Esophagus muscularis mucosa (tissue), 4 donors: ENCODE results near the gene KLHL25. TPM values are rescaled to one million over a fixed set of nuclear protein-coding genes. Genes with fewer than 3 reads are reported as not detected.

Experiments
- DNase-seq: peaks from one replicate; pipeline ENCODE4 v3.0.0-alpha.2; 2017; ENCODE audit errors: extremely low spot score
- H3K27ac ChIP-seq, 4 donors: fragments of 200-600 bp; sonication (generic); replicated peaks in 1 of 4; 1 replicate in 3 of 4; 2 replicates in 1 of 4; pipeline ENCODE4 v1.5.1; 2016 to 2019; ENCODE audit warnings: mild to moderate bottlenecking in 1 of 4
- H3K27me3 ChIP-seq, 4 donors: fragments of 200-600 bp; sonication (generic); one replicate each; pipeline versions ENCODE4 v1.5.1 to v1.6.0; 2016 to 2019
- H3K36me3 ChIP-seq, 4 donors: fragments of 200-600 bp; sonication (generic); one replicate each; pipeline ENCODE4 v1.5.1; 2016 to 2019
- H3K4me1 ChIP-seq, 4 donors: fragments of 200-600 bp; sonication (generic); one replicate each; pipeline ENCODE4 v1.5.1; 2016 to 2019
- H3K4me3 ChIP-seq, 4 donors: fragments of 200-600 bp; sonication (generic); 1 replicate in 2 of 4; 2 replicates in 2 of 4; pipeline ENCODE4 v1.5.1; 2016 to 2019; ENCODE audit warnings: mild to moderate bottlenecking in 4 of 4, moderate library complexity in 1 of 4
- H3K9me3 ChIP-seq, 4 donors: fragments of 200-600 bp; sonication (generic); 1 replicate in 3 of 4; 2 replicates in 1 of 4; pipeline ENCODE4 v1.5.1; 2016 to 2019
- EP300 ChIP-seq: sonication (generic); formaldehyde crosslinking; IDR thresholded peaks from one replicate; pipeline ENCODE4 v1.6.1; 2017; ENCODE audit warnings: antibody characterized with exemption
- POLR2A ChIP-seq: fragments of 450-650 bp; IDR thresholded peaks from one replicate; pipeline ENCODE4 v1.6.1; 2017; ENCODE audit warnings: antibody characterized with exemption, moderate library complexity, mild to moderate bottlenecking, low read depth
- POLR2AphosphoS5 ChIP-seq, 2 donors: sonication (generic); formaldehyde crosslinking; IDR thresholded peaks; one replicate each; pipeline ENCODE4 v1.6.1; 2017; ENCODE audit warnings: antibody characterized with exemption in 2 of 2
- WGBS: methylation state at CpG from one replicate; pipeline ENCODE4 v1.1.5; 2018; 5-methylcytosine and 5-hydroxymethylcytosine counted together
- intact Hi-C: fragments of 100-400 bp; cut with DNase I; formaldehyde crosslinking; loops from one replicate; pipeline ENCODE4 v1.15.1; 2023
- total RNA-seq, 4 donors: library from RNA; depleted of rRNA; stranded (reverse); fragments of >200 nt; gene quantifications; one replicate each; pipeline versions ENCODE4 v1.1.0 to v1.2.1, GENCODE V29; 2016
- TF ChIP-seq, protein P1 (sequence below), 3 experiments: fragments of 200-600 bp in 2 of 3; fragments of 450-650 bp in 1 of 3; sonication (generic) in 2 of 3; IDR thresholded peaks; one replicate each; pipeline ENCODE4 v1.5.1; 2017 to 2019; ENCODE audit warnings: antibody characterized with exemption in 3 of 3, mild to moderate bottlenecking in 2 of 3, moderate library complexity in 1 of 3

KLHL25 gene
- total RNA-seq, 4 donors from 2014 or later = 10.8 to 24.4 (median 12.0) TPM

DNA sequence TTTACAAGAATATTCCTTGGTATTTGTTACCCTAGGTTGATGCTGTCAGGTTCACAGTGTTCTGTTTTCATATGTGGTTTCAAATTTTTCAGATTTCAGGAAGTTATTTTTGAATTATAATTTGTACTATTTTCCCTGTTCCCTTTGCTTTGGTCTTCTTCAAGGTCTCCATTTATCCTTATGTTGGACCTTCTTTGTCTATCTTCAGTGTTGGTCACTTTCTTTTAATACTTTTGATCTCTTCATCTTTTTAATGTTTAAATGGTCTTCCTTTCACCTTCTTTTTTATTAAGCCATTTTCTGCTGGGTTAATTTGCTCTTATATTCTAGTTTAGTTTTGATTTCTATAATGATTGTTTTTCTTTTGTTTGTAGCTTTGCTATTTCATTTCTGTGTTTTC lies 61.3 kb downstream of the KLHL25 start:
- TF ChIP-seq EP300 = no peak
- TF ChIP-seq, protein P1, sequence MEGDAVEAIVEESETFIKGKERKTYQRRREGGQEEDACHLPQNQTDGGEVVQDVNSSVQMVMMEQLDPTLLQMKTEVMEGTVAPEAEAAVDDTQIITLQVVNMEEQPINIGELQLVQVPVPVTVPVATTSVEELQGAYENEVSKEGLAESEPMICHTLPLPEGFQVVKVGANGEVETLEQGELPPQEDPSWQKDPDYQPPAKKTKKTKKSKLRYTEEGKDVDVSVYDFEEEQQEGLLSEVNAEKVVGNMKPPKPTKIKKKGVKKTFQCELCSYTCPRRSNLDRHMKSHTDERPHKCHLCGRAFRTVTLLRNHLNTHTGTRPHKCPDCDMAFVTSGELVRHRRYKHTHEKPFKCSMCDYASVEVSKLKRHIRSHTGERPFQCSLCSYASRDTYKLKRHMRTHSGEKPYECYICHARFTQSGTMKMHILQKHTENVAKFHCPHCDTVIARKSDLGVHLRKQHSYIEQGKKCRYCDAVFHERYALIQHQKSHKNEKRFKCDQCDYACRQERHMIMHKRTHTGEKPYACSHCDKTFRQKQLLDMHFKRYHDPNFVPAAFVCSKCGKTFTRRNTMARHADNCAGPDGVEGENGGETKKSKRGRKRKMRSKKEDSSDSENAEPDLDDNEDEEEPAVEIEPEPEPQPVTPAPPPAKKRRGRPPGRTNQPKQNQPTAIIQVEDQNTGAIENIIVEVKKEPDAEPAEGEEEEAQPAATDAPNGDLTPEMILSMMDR (IDR thresholded peaks at IDR 0.05) = no peak
- no peak for TF ChIP-seq POLR2A
- no peak for TF ChIP-seq POLR2AphosphoS5 (IDR thresholded peaks at IDR 0.05)
- Histone ChIP-seq H3K27ac (no peak overlapping the region), H3K9me3 (peaks cover 0 to 13% (median 8%) of the 10 kb centered on the region in 4 donors), H3K4me3 (no peak overlapping the region), H3K4me1 (peaks cover 5 to 33% (median 21%) of the 10 kb centered on the region in 4 donors), H3K27me3 (no peaks in the 10 kb centered on the region), H3K36me3 (peaks cover 57 to 100% (median 91%) of the 10 kb centered on the region in 4 donors)
- intact Hi-C loops = no loop called here
- no peak for DNase-seq

DNA sequence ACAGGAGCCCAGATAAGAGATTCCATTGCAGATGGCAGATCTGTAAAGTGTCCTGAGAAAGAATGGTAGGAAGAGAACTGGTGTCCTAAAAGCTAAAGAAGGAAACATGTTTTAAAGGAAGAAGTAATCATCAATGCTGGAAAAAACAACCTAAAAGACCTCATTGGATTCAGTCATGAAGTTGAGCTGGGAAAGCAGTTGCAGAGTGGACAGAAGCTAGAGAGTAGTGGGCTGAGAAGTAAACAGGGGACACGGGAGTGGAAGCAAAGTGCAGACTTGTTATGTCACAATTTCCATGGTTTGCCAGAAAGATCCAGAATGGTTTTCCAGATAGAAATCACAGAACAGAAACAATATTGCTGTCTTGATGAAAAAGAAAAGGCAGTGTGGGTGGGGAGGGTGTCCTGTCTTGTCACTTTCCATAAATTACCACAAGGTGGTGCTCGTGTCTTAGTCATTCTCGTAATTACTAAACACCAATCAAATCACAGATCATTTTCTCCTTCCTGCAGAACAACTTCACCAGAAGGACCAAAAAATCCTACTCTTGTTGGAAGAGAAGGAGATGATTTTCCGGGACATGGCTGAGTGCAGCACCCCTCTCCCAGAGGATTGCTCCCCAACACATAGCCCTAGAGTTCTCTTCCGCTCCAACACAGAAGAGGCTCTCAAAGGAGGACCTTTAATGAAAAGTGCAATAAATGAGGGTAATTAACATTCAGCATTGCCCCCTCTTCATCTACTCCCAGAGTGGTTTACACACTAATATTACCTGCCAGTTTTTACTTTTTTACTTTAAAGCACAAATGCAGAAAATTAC lies 64.5 kb downstream of the KLHL25 start:
- H3K4me1 ChIP-seq = peaks cover 24 to 55% (median 53%) of the 10 kb centered on the region in 4 donors
- DNase-seq = no peak
- H3K9me3 ChIP-seq = peaks cover 0 to 13% (median 8%) of the 10 kb centered on the region in 4 donors
- H3K27me3 ChIP-seq = no peaks in the 10 kb centered on the region
- H3K36me3 ChIP-seq = peaks cover 36 to 100% (median 72%) of the 10 kb centered on the region in 4 donors
- peak overlapping the region; percentile 82 to 88 (median 86) for H3K27ac ChIP-seq
- TF ChIP-seq POLR2A (no peak), POLR2AphosphoS5 (IDR thresholded peaks at IDR 0.05) (peak in 1 of 2 donors; percentile 37), EP300 (no peak)
- TF ChIP-seq, protein P1 (IDR thresholded peaks at IDR 0.05) = peak; percentile 77 to 83 (median 81)
- WGBS = 31% methylated on average over 5 of the region's 5 CpGs
- no peak overlapping the region for H3K4me3 ChIP-seq
- intact Hi-C loops = loop anchor here (2.0 kb wide), 1 partner anchor 101 kb away; no protein-coding TSS in a partner anchor

DNA sequence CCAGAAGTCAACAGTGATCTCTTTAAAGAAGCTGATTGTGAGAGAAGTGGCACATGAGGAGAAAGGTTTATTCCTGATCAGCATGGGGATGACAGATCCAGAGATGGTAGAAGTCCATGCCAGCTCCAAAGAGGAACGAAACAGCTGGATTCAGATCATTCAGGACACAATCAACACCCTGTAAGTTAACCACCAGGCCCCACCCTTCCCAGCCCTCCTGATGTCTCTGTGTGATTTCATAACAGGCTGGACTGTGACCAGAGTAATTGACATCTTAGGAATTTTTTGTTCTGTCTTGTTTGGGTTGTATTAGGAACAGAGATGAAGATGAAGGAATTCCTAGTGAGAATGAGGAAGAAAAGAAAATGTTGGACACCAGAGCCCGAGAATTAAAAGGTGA lies 67.7 kb downstream of the KLHL25 start:
- intact Hi-C loops = loop anchor here (10.0 kb wide), 2 partner anchors 242 to 392 kb away; no protein-coding TSS in a partner anchor
- Histone ChIP-seq H3K27ac (peak overlapping the region; percentile 82 to 88 (median 86)), H3K4me3 (peak overlapping the region in 2 of 4 donors; percentile 2 to 17), H3K36me3 (peaks cover 22 to 96% (median 65%) of the 10 kb centered on the region in 4 donors), H3K9me3 (no peaks in the 10 kb centered on the region), H3K4me1 (peaks cover 26 to 81% (median 74%) of the 10 kb centered on the region in 4 donors), H3K27me3 (no peaks in the 10 kb centered on the region)
- no peak for DNase-seq
- TF ChIP-seq POLR2A = no peak
- no peak for TF ChIP-seq EP300
- TF ChIP-seq, protein P1 (IDR thresholded peaks at IDR 0.05) = no peak
- no peak for TF ChIP-seq POLR2AphosphoS5 (IDR thresholded peaks at IDR 0.05)
- 49% methylated on average over 2 of the region's 2 CpGs for WGBS

DNA sequence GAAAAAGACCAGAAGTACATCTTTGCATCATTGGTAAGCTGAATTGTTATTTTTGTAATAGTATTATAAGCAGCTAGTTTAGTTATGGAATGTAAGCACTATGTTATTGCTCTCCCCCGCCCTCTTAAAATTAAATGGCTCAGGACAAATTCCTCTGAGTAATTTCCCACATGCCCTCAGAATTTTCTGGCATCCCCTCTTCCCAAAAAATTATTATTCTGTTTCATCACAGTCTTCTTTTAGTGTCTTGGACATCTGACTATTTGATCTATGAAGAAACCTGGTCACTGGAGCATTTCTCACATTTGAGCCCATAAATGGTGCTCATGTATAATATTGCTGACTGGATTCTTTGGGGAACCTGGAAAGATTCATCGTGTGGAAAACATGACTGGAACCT lies 68.3 kb downstream of the KLHL25 start:
- Histone ChIP-seq H3K27ac (peak overlapping the region; percentile 82 to 88 (median 86)), H3K9me3 (no peaks in the 10 kb centered on the region), H3K36me3 (peaks cover 16 to 96% (median 65%) of the 10 kb centered on the region in 4 donors), H3K4me1 (peaks cover 32 to 85% (median 78%) of the 10 kb centered on the region in 4 donors), H3K4me3 (peak overlapping the region in 1 of 4 donors; percentile 2), H3K27me3 (no peaks in the 10 kb centered on the region)
- TF ChIP-seq POLR2A (no peak), EP300 (peak; percentile 7), POLR2AphosphoS5 (IDR thresholded peaks at IDR 0.05) (peak in 1 of 2 donors; percentile 51)
- DNase-seq = no peak
- WGBS = 42% methylated on average over 2 of the region's 2 CpGs
- intact Hi-C loops = loop anchor here (10.0 kb wide), 2 partner anchors 242 to 392 kb away; no protein-coding TSS in a partner anchor

DNA sequence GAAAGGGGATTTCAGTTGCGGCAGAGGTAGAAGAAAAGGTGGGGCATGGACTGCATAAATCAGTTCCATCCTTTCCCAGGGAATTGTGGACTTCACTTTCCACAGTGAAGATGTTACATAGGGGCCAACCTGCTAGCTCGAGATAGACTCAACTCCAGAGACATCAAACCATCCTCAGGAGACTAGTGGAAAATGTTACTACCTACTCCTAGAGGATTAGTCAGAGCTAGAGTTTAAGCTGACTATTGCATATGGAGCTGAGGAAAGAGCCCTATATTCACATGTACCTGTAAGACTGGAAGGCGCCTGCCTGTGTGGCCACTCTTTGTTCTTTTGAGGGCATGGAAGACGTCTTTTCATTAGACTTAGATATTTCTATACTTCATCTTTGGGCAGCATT lies 69.2 kb downstream of the KLHL25 start:
- peaks cover 14 to 96% (median 65%) of the 10 kb centered on the region in 4 donors for H3K36me3 ChIP-seq
- no peak overlapping the region for H3K4me3 ChIP-seq
- peaks cover 33 to 84% (median 71%) of the 10 kb centered on the region in 4 donors for H3K4me1 ChIP-seq
- H3K27me3 ChIP-seq = no peaks in the 10 kb centered on the region
- no peak for DNase-seq
- 74% methylated on average over 4 of the region's 4 CpGs for WGBS
- intact Hi-C loops = loop anchor here (10.0 kb wide), 2 partner anchors 241 to 391 kb away; no protein-coding TSS in a partner anchor
- peak in 1 of 2 donors; percentile 3 for TF ChIP-seq POLR2AphosphoS5 (IDR thresholded peaks at IDR 0.05)
- no peak for TF ChIP-seq POLR2A
- H3K9me3 ChIP-seq = no peaks in the 10 kb centered on the region
- peak overlapping the region; percentile 82 to 88 (median 86) for H3K27ac ChIP-seq
